Measurements from ENCODE around the gene TTC12.

The TTC12 gene

GRCh38 chr11:113363996-113364641, 49.7 kb downstream of the TTC12 start:
- TF ChIP-seq GATA3 (IDR thresholded peaks at IDR 0.05; ENCODE audit: low read depth, low read length): no peak
- no peak for TF ChIP-seq GATA2 (IDR thresholded peaks at IDR 0.05; ENCODE audit: low read depth, low read length)

DNA sequence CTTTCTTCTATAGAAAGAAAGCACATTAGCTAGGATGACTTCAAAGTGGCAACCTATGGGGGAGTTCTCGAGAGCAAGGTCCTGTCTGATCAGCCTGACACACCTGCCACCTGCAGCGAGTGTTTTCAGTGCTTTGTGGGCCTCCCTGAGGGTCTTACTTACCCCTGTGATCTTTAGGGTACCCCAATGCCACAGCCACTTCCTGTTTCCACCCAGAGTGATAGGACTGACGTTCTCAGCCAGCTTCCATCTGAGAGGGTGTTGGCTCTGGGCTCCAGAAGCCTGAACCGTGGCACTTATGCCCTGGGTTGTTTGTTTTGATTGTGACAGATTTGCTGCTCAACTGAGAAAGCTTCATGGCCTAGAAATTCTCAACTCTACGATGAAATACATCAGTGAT, 51.5 kb downstream of the TTC12 start:
- TF ChIP-seq GATA3 (IDR thresholded peaks at IDR 0.05; ENCODE audit: low read depth, low read length) (no peak), GATA2 (IDR thresholded peaks at IDR 0.05; ENCODE audit: low read depth, low read length) (no peak)

GRCh38 chr11:113369411-113369810, 55.0 kb downstream of the TTC12 start:
- no peak for TF ChIP-seq GATA3 (IDR thresholded peaks at IDR 0.05; ENCODE audit: low read depth, low read length)
- TF ChIP-seq GATA2 (IDR thresholded peaks at IDR 0.05; ENCODE audit: low read depth, low read length): no peak

GRCh38 chr11:113370634-113371033, 56.3 kb downstream of the TTC12 start:
- TF ChIP-seq GATA3 (IDR thresholded peaks at IDR 0.05; ENCODE audit: low read depth, low read length) (no peak), GATA2 (IDR thresholded peaks at IDR 0.05; ENCODE audit: low read depth, low read length) (peak; percentile 76)

- TF ChIP-seq GATA2 (IDR thresholded peaks at IDR 0.05; ENCODE audit: low read depth, low read length): no peak
- TF ChIP-seq GATA3 (IDR thresholded peaks at IDR 0.05; ENCODE audit: low read depth, low read length): no peak
Measured at GRCh38 chr11:113372309-113372708, 57.9 kb downstream of the TTC12 start.

DNA sequence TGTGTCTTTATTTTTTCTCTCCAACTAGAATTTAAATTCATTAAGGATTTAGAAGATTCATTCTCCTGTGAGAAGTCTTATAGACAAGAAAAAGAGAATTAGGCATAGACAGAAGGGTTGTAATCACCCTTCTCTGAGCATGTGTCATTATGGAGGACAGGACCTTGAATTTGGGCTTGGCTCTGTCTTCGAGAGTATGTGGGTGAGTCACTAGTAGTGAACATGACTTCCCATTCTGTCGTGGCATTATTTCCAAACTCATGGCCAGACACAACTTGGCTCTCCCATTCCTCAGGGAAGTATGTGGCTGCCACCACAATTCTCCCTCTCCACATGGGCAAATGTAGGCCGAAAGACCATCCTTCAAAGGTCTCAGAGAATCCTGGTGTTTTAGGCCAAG, 58.9 kb downstream of the TTC12 start:
- TF ChIP-seq GATA3 (IDR thresholded peaks at IDR 0.05; ENCODE audit: low read depth, low read length): no peak
- TF ChIP-seq GATA2 (IDR thresholded peaks at IDR 0.05; ENCODE audit: low read depth, low read length): no peak

- TF ChIP-seq GATA2 (IDR thresholded peaks at IDR 0.05; ENCODE audit: low read depth, low read length) (no peak), GATA3 (IDR thresholded peaks at IDR 0.05; ENCODE audit: low read depth, low read length) (no peak)
Measured at GRCh38 chr11:113373981-113374560, 59.7 kb downstream of the TTC12 start.

- no peak for TF ChIP-seq GATA2 (IDR thresholded peaks at IDR 0.05; ENCODE audit: low read depth, low read length)
- no peak for TF ChIP-seq GATA3 (IDR thresholded peaks at IDR 0.05; ENCODE audit: low read depth, low read length)
Measured at GRCh38 chr11:113375402-113375801, 61.0 kb downstream of the TTC12 start.

DNA sequence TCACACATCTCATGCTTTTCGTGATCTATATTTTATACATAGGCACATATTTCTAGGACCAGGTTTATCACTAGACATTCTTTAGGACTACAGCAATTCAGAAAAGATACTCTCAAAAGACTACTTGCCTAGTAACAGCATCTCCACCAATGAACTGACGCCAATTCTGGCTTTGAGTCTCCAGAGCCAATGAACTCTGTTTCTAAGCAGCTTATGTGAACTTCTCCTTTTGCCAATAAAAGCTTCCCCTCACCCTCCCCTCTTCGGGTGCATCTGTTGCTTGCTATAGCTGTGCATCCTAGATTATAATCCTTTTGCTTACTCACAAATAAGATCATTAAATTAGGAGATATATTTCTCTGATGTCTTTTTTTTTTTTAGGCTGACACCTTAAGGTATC, 61.8 kb downstream of the TTC12 start:
- TF ChIP-seq GATA3 (IDR thresholded peaks at IDR 0.05; ENCODE audit: low read depth, low read length) (no peak), GATA2 (IDR thresholded peaks at IDR 0.05; ENCODE audit: low read depth, low read length) (no peak)

- TF ChIP-seq GATA3 (IDR thresholded peaks at IDR 0.05; ENCODE audit: low read depth, low read length) (no peak), GATA2 (IDR thresholded peaks at IDR 0.05; ENCODE audit: low read depth, low read length) (no peak)
Measured at GRCh38 chr11:113377681-113378412, 63.5 kb downstream of the TTC12 start.

DNA sequence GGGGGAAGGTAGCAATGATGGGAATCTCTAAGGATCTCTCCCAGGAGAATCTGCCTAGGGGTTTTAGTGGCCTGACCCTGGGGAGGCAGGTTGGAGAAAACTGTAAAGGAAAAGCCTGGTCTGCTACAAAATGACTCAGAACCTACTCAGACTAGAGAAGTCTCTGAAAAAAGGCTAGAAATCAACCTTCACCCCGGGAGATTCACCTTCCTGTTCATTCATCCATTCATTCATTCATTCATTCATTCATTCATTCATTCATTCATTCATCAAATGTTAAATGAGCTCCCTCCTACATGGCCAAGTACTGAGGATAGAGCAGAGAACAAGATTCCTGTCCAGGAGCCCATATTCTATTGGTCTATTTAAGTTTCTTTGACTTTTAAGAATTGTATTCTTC, 64.3 kb downstream of the TTC12 start:
- no peak for TF ChIP-seq GATA2 (IDR thresholded peaks at IDR 0.05; ENCODE audit: low read depth, low read length)
- no peak for TF ChIP-seq GATA3 (IDR thresholded peaks at IDR 0.05; ENCODE audit: low read depth, low read length)

DNA sequence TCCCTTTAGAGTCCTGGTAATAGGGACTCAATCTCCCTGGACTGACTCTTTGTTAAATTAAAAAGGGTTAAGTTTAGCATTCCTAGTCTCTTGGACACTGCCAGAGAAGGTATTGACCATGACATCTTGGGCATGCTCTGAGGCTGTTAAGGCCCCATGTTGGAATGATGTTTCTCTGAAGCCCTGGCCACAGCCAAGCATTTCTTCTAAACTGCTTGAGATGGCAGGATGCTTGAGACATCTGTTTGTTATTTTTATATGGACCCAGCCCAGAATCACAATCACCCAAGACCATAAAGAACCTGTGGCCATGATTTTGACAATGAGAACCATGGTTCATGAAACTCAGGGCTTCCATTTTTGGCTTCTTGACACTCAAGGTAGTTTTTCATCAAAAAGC, 67.7 kb downstream of the TTC12 start:
- TF ChIP-seq GATA2 (IDR thresholded peaks at IDR 0.05; ENCODE audit: low read depth, low read length) (no peak), GATA3 (IDR thresholded peaks at IDR 0.05; ENCODE audit: low read depth, low read length) (no peak)

DNA sequence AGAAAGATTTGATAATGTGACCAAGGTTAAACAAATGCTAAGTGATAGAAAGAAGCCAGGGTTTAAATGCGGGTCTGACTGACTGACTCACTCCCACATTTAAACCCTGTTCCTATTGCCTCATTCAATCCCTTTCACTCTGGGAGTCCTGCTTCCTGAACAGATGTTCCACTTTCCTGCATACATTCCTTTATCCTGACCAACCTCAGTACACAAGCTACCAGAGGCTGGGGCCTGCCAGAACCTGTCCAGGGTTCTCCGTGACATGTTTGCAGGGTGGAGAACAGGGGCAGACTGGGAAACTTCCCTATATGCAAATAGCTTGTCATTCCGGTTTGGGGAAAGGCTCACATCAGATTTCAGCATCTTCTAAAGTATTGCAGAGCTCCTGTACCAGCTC, 70.2 kb downstream of the TTC12 start:
- TF ChIP-seq GATA3 (IDR thresholded peaks at IDR 0.05; ENCODE audit: low read depth, low read length): no peak
- TF ChIP-seq GATA2 (IDR thresholded peaks at IDR 0.05; ENCODE audit: low read depth, low read length): no peak

GRCh38 chr11:113385749-113386148, 71.4 kb downstream of the TTC12 start:
- TF ChIP-seq GATA2 (IDR thresholded peaks at IDR 0.05; ENCODE audit: low read depth, low read length) (no peak), GATA3 (IDR thresholded peaks at IDR 0.05; ENCODE audit: low read depth, low read length) (no peak)

DNA sequence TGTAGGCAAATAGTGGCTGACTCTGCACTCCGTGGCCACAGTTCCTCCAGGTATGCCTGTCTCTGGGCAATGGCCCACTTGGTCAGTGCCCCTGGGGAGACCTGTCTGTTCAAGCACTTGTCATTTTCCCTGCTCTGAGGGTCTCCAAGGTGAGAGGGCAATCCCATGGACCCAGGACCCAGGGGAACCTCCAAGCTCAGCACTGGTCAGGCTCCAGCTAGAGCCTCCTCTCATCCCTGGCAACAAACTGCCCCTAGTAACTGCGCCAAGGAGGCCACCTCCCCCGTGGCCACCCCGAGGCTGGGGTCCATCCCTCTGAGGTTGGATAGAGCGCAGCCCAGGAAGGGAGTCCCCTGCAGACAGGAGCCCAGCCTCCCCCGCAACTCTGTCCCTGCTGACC, 72.5 kb downstream of the TTC12 start:
- TF ChIP-seq GATA3 (IDR thresholded peaks at IDR 0.05; ENCODE audit: low read depth, low read length) (no peak), GATA2 (IDR thresholded peaks at IDR 0.05; ENCODE audit: low read depth, low read length) (no peak)

Data from SH-SY5Y (cell line).